ENCODE data around the gene TFAP2D. TPM values are rescaled to one million over a fixed set of nuclear protein-coding genes. Genes with fewer than 3 reads are reported as not detected.

The TFAP2D gene
- total RNA-seq, 2 experiments from 2014 or later, result not detected

DNA sequence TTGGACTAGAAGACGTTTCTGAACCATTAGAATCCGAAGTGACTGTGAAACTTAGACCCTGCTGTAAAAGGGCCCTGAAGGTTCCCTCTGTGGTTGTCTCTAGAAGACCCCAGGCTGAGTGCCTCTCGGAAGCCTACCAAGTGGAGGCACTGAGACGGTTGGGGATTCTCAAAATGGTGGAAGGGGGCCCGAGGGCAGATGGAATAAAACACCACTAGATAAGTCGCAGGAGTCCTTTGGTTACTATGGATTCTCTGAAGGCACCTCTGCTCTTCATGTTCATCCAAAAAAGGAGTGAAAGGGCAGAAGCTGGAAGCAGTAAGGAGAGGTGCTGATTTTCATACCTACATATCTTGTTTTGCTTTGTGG, 4.0 kb upstream of the TFAP2D start:
- H3K36me3 ChIP-seq (ENCODE audit: insufficient read depth, low read length), result no peaks in the 10 kb centered on the region
- no peak overlapping the region for H3K27ac ChIP-seq (ENCODE audit: low read depth, low read length, poor library complexity, severe bottlenecking)
- ChIA-PET CTCF (ENCODE audit: unreplicated experiment) (no interaction called here), POLR2A (no interaction called here)
- intact Hi-C loops (cut with micrococcal nuclease; ENCODE audit: unreplicated experiment), result no loop called here
- TF ChIP-seq EZH2phosphoT487 (IDR thresholded peaks at IDR 0.05; ENCODE audit: borderline replicate concordance, low read depth, low read length), result no peak
- TF ChIP-seq, protein P1, sequence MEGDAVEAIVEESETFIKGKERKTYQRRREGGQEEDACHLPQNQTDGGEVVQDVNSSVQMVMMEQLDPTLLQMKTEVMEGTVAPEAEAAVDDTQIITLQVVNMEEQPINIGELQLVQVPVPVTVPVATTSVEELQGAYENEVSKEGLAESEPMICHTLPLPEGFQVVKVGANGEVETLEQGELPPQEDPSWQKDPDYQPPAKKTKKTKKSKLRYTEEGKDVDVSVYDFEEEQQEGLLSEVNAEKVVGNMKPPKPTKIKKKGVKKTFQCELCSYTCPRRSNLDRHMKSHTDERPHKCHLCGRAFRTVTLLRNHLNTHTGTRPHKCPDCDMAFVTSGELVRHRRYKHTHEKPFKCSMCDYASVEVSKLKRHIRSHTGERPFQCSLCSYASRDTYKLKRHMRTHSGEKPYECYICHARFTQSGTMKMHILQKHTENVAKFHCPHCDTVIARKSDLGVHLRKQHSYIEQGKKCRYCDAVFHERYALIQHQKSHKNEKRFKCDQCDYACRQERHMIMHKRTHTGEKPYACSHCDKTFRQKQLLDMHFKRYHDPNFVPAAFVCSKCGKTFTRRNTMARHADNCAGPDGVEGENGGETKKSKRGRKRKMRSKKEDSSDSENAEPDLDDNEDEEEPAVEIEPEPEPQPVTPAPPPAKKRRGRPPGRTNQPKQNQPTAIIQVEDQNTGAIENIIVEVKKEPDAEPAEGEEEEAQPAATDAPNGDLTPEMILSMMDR (conservative IDR thresholded peaks at IDR 0.05; ENCODE audit: low read length), result no peak
- DNase-seq (ENCODE audit: low spot score), result no peak
- H4K20me1 ChIP-seq (ENCODE audit: insufficient read depth, low read length), result no peaks in the 10 kb centered on the region
- no peak overlapping the region for H3K4me2 ChIP-seq (ENCODE audit: low read length)
- H3K79me2 ChIP-seq (ENCODE audit: insufficient read depth, low read depth, low read length), result no peaks in the 10 kb centered on the region
- no peaks in the 10 kb centered on the region for H3K4me1 ChIP-seq (ENCODE audit: insufficient read depth, low read length, poor library complexity, severe bottlenecking)
- H3K9me2 ChIP-seq (ENCODE audit: insufficient read depth, low read length), result no peaks in the 10 kb centered on the region
- H3K9me3 ChIP-seq (ENCODE audit: low read length), result no peaks in the 10 kb centered on the region
- BruUV-seq (replicated peaks), result no TSS peak
- no peak overlapping the region for H3K4me3 ChIP-seq (ENCODE audit: low read depth, low read length, poor library complexity, severe bottlenecking)
- H2AFZ ChIP-seq (ENCODE audit: low read length), result no peak overlapping the region

DNA sequence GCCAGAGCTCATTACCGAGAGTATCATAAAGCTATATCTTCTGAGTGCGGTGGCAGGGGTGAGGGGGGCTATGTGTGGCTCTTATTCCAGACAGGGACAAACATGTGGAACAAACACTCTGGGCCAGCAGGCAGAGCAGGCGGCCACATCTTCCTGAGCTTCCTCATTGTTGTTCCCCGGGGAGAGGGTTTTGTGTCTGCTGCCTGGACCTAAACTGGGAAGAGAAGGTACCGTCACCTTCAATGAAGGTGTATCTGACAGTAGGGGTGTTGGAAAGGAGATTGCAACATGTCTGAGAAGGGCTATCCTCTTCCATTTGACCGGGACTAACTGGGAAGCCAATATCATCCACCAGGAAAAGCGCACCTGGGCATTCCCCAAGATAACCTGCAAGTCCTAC, 1.6 kb upstream of the TFAP2D start:
- DNase-seq (ENCODE audit: low spot score), result no peak
- intact Hi-C loops (cut with micrococcal nuclease; ENCODE audit: unreplicated experiment), result no loop called here
- H3K4me3 ChIP-seq (ENCODE audit: low read depth, low read length, poor library complexity, severe bottlenecking), result no peak overlapping the region
- no peaks in the 10 kb centered on the region for H4K20me1 ChIP-seq (ENCODE audit: insufficient read depth, low read length)
- H3K79me2 ChIP-seq (ENCODE audit: insufficient read depth, low read depth, low read length), result no peaks in the 10 kb centered on the region
- H3K4me1 ChIP-seq (ENCODE audit: insufficient read depth, low read length, poor library complexity, severe bottlenecking), result no peaks in the 10 kb centered on the region
- no peak overlapping the region for H3K4me2 ChIP-seq (ENCODE audit: low read length)
- no peak for TF ChIP-seq EZH2phosphoT487 (IDR thresholded peaks at IDR 0.05; ENCODE audit: borderline replicate concordance, low read depth, low read length)
- TF ChIP-seq, protein P1 (conservative IDR thresholded peaks at IDR 0.05; ENCODE audit: low read length), result no peak
- H3K9me3 ChIP-seq (ENCODE audit: low read length), result no peaks in the 10 kb centered on the region
- POLR2A ChIA-PET, result no interaction called here
- CTCF ChIA-PET (ENCODE audit: unreplicated experiment), result no interaction called here
- H3K27ac ChIP-seq (ENCODE audit: low read depth, low read length, poor library complexity, severe bottlenecking), result no peak overlapping the region
- H3K36me3 ChIP-seq (ENCODE audit: insufficient read depth, low read length), result no peaks in the 10 kb centered on the region
- no peak overlapping the region for H2AFZ ChIP-seq (ENCODE audit: low read length)
- no TSS peak for BruUV-seq (replicated peaks)
- no peaks in the 10 kb centered on the region for H3K9me2 ChIP-seq (ENCODE audit: insufficient read depth, low read length)

DNA sequence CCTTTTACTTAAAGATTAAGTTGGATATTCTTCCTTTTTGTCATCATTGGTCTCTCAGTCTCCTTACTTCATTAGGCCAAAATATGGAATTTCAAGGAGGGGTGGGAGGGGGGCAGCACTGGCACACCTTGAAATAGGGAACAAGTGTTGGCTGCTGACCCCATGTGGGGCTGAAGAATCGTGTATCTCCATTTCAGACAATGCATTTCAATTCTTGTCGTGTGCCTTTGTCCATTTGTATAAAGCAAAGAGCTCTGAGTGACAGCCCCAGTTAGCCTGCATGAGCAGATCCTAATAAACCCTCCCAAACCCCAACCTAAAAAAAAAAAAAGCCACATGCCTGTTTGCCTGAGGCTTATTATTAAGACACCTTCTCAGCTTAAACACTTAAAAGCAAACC, 1.0 kb upstream of the TFAP2D start:
- CTCF ChIA-PET (ENCODE audit: unreplicated experiment), result no interaction called here
- Histone ChIP-seq H3K36me3 (ENCODE audit: insufficient read depth, low read length) (no peaks in the 10 kb centered on the region), H3K9me2 (ENCODE audit: insufficient read depth, low read length) (no peaks in the 10 kb centered on the region), H3K4me1 (ENCODE audit: insufficient read depth, low read length, poor library complexity, severe bottlenecking) (no peaks in the 10 kb centered on the region), H2AFZ (ENCODE audit: low read length) (no peak overlapping the region), H4K20me1 (ENCODE audit: insufficient read depth, low read length) (no peaks in the 10 kb centered on the region), H3K4me2 (ENCODE audit: low read length) (no peak overlapping the region), H3K27ac (ENCODE audit: low read depth, low read length, poor library complexity, severe bottlenecking) (no peak overlapping the region), H3K4me3 (ENCODE audit: low read depth, low read length, poor library complexity, severe bottlenecking) (no peak overlapping the region), H3K79me2 (ENCODE audit: insufficient read depth, low read depth, low read length) (no peaks in the 10 kb centered on the region), H3K9me3 (ENCODE audit: low read length) (no peaks in the 10 kb centered on the region)
- no peak for TF ChIP-seq EZH2phosphoT487 (IDR thresholded peaks at IDR 0.05; ENCODE audit: borderline replicate concordance, low read depth, low read length)
- TF ChIP-seq, protein P1 (conservative IDR thresholded peaks at IDR 0.05; ENCODE audit: low read length), result no peak
- DNase-seq (ENCODE audit: low spot score), result no peak
- no TSS peak for BruUV-seq (replicated peaks)
- POLR2A ChIA-PET, result no interaction called here
- intact Hi-C loops (cut with micrococcal nuclease; ENCODE audit: unreplicated experiment), result no loop called here

All from OCI-LY7 (cell line).